Cardiac muscle cell (in vitro differentiated cells and primary cell): ENCODE results near the gene REPS1. TPM values are rescaled to one million over a fixed set of nuclear protein-coding genes. Genes with fewer than 3 reads are reported as not detected.
"Not testable (repeated sequence)": the region's sequence is repeated elsewhere in the genome, so short reads cannot be mapped to it uniquely, and the experiment has no call there.

Source experiments
- DNase-seq, 2 donors: peaks; one replicate each; pipeline versions ENCODE4 v3.0.0 to v3.0.0-alpha.2; 2010 to 2017; ENCODE audit warnings: low read depth in 1 of 2, low spot score in 1 of 2
- H3K27ac ChIP-seq: fragments of 200-600 bp; sonication (generic); 2 replicates; pipeline ENCODE4 v1.5.1; 2016
- H3K27me3 ChIP-seq: fragments of 200-600 bp; sonication (generic); 2 replicates; pipeline ENCODE4 v1.6.0; 2016; ENCODE audit warnings: control low read depth
- H3K36me3 ChIP-seq: fragments of 200-600 bp; sonication (generic); 2 replicates; pipeline ENCODE4 v1.5.1; 2016; ENCODE audit warnings: control low read depth
- H3K4me1 ChIP-seq: fragments of 200-600 bp; sonication (generic); 2 replicates; pipeline ENCODE4 v1.8.1; 2017; ENCODE audit warnings: low read depth, mild to moderate bottlenecking, mixed run types
- H3K4me3 ChIP-seq: fragments of 200-600 bp; sonication (generic); 2 replicates; pipeline ENCODE4 v1.5.1; 2016; ENCODE audit warnings: mild to moderate bottlenecking
- H3K9me3 ChIP-seq: fragments of 200-600 bp; sonication (generic); 2 replicates; pipeline ENCODE4 v1.5.1; 2017; ENCODE audit warnings: low read depth, mild to moderate bottlenecking, control low read depth
- CTCF ChIP-seq: IDR thresholded peaks from 2 replicates; pipeline ENCODE4 v1.5.1; 2012; ENCODE audit warnings: low read depth, mild to moderate bottlenecking, low read length
- polyA plus RNA-seq: library from polyadenylated mRNA; unstranded; fragments of >200 nt; fragmentation: Nextera tagmentation; extraction: Ambion mirVana; gene quantifications from 2 replicates; pipeline ENCODE4 v1.2.1, GENCODE V29; 2016
- total RNA-seq: library from RNA; depleted of rRNA; stranded (reverse); fragments of >200 nt; gene quantifications from 2 replicates; pipeline ENCODE4 v1.2.3, GENCODE V29; 2016

Gene REPS1
- total and polyA plus RNA-seq, 2 experiments from 2014 or later = 30.5 to 49.5 TPM

- H3K27ac ChIP-seq = no peak overlapping the region
- no peaks in the 10 kb centered on the region for H3K27me3 ChIP-seq
- DNase-seq = peak in 1 of 2 donors; percentile 32
- TF ChIP-seq CTCF = no peak
- H3K4me1 ChIP-seq = no peaks in the 10 kb centered on the region
- H3K36me3 ChIP-seq = no peaks in the 10 kb centered on the region
- H3K9me3 ChIP-seq = no peaks in the 10 kb centered on the region
- no peak overlapping the region for H3K4me3 ChIP-seq
Measured at GRCh38 chr6:138999949-139000725, 12.1 kb upstream of the REPS1 start.

GRCh38 chr6:138997136-138997535 is 9.1 kb upstream of the REPS1 start:
- H3K4me1 ChIP-seq = no peaks in the 10 kb centered on the region
- H3K4me3 ChIP-seq = no peak overlapping the region
- no peaks in the 10 kb centered on the region for H3K27me3 ChIP-seq
- H3K36me3 ChIP-seq = no peaks in the 10 kb centered on the region
- no peak for TF ChIP-seq CTCF
- no peak overlapping the region for H3K27ac ChIP-seq
- no peak for DNase-seq
- H3K9me3 ChIP-seq = no peaks in the 10 kb centered on the region

GRCh38 chr6:138996524-138996923 is 8.5 kb upstream of the REPS1 start:
- H3K27ac ChIP-seq = no peak overlapping the region
- no peaks in the 10 kb centered on the region for H3K4me1 ChIP-seq

GRCh38 chr6:138993410-138993809 is 5.4 kb upstream of the REPS1 start:
- H3K4me3 ChIP-seq = not testable (repeated sequence)

More at GRCh38 chr6:138996524-138996923, 8.5 kb upstream of the REPS1 start:
- Histone ChIP-seq H3K36me3 (no peaks in the 10 kb centered on the region), H3K27me3 (no peaks in the 10 kb centered on the region), H3K4me3 (no peak overlapping the region), H3K9me3 (no peaks in the 10 kb centered on the region)
- TF ChIP-seq CTCF = no peak
- DNase-seq = no peak

GRCh38 chr6:138992965-138993364 is 4.9 kb upstream of the REPS1 start:
- not testable (repeated sequence) for DNase-seq, H3K27ac ChIP-seq, H3K4me3 ChIP-seq, H3K9me3 ChIP-seq, H3K27me3 ChIP-seq, H3K36me3 ChIP-seq, H3K4me1 ChIP-seq

More at GRCh38 chr6:138993410-138993809, 5.4 kb upstream of the REPS1 start:
- not testable (repeated sequence) for DNase-seq, H3K27me3 ChIP-seq, H3K4me1 ChIP-seq, H3K27ac ChIP-seq, H3K36me3 ChIP-seq, H3K9me3 ChIP-seq

GRCh38 chr6:138991206-138991605 is 3.2 kb upstream of the REPS1 start:
- H3K36me3 ChIP-seq = no peaks in the 10 kb centered on the region
- H3K27ac ChIP-seq = no peak overlapping the region
- no peaks in the 10 kb centered on the region for H3K27me3 ChIP-seq
- H3K4me3 ChIP-seq = no peak overlapping the region
- H3K4me1 ChIP-seq = no peaks in the 10 kb centered on the region
- DNase-seq = no peak
- H3K9me3 ChIP-seq = no peaks in the 10 kb centered on the region
- TF ChIP-seq CTCF = no peak
